Measurements from ENCODE around the gene NRP1. TPM values are rescaled to one million over a fixed set of nuclear protein-coding genes. Genes with fewer than 3 reads are reported as not detected.

NRP1 gene
- polyA plus RNA-seq, 6 donors from 2014 or later: not detected

DNA sequence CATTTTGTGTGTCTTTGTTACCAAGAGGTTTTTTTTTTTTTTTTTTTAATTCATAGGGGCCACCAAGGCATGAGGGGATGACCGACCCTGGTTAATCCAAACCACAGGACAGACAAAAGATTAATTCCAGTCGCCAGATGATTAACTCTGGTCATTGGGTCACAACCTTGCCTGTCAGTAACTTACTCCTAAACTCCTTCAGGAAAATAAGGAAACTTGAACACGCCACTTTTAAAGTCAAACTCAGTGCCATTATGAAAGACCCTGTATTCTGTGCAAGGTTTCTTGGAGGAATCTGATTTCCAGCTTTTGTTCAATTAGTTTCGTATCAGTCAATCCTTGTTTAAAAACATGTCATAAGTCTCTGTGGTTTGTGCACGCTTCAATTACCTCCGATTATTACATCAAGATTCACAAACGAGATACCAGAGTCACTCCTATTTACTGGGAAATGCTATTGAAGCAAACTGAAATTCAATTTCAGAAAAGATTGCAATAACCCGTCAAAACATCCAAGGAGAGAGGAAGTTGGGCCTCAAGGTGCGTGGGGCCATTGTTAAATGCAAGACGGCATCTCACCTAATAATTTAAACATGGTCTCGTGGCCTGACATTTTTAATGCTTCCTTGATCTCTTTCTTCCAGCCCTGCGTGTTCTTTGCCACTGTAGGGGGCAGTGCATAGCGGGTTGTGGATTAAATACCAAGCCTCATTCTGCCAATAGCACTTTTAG, 44.0 kb downstream of the NRP1 start:
- ATAC-seq (ENCODE audit: low read depth in 2 of 2): no peak
- no peaks in the 10 kb centered on the region for H3K36me3 Mint-ChIP-seq
- H3K27ac Mint-ChIP-seq: no peak overlapping the region
- no peak for DNase-seq
- H3K4me1 Mint-ChIP-seq: no peaks in the 10 kb centered on the region
- H3K27me3 Mint-ChIP-seq: peaks cover 0 to 6% (median 5%) of the 10 kb centered on the region in 3 donors
- no peaks in the 10 kb centered on the region for H3K9me3 Mint-ChIP-seq
- no peak overlapping the region for H3K4me3 Mint-ChIP-seq

DNA sequence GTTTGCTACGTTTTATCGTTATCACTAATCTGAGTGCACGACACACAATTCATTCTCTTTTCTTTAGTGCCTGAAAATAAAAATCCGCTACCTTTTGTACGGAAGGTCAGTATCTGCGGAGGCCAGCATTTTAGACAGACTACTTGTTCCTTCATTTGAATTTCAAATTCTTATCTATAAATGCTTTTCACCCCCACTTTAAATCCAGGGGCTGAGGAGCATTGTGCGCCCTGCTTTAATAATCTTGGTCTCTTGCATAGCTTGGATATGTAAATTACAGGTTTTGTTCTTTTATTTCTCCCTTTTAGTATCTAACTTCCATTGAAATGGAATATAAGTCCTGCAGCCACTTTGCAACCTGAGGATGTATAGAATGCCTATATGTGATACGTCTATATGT, 44.7 kb downstream of the NRP1 start:
- H3K4me1 Mint-ChIP-seq: no peaks in the 10 kb centered on the region
- ATAC-seq (ENCODE audit: low read depth in 2 of 2) (no peak), DNase-seq (no peak)
- H3K4me3 Mint-ChIP-seq: no peak overlapping the region
- no peak overlapping the region for H3K27ac Mint-ChIP-seq
- peaks cover 0 to 6% (median 5%) of the 10 kb centered on the region in 3 donors for H3K27me3 Mint-ChIP-seq
- no peaks in the 10 kb centered on the region for H3K36me3 Mint-ChIP-seq
- H3K9me3 Mint-ChIP-seq: no peaks in the 10 kb centered on the region

DNA sequence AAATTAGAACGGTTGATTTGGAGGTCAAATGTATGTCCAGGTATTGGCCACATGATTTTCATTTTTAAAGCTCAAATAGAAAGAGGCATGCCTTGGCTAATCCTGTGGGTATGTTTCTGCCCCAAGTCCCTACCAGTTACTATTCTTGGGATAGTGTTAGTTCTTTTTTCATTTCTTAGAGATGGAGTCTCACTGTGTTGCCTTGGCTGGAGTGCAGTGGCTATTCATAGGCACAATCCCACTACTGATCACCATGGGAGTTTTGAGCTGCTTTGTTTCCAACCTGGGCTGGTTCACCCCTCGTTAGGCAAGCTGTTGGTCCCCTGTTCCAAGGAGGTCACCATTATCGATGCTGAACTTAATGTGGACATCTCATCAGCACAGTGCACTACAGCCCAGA, 46.3 kb downstream of the NRP1 start:
- Mint-ChIP-seq H3K27ac (no peak overlapping the region), H3K4me1 (no peaks in the 10 kb centered on the region), H3K9me3 (no peaks in the 10 kb centered on the region), H3K4me3 (no peak overlapping the region), H3K27me3 (peaks cover 0 to 10% (median 5%) of the 10 kb centered on the region in 3 donors), H3K36me3 (no peaks in the 10 kb centered on the region)
- no peak for ATAC-seq (ENCODE audit: low read depth in 2 of 2)
- DNase-seq: no peak

DNA sequence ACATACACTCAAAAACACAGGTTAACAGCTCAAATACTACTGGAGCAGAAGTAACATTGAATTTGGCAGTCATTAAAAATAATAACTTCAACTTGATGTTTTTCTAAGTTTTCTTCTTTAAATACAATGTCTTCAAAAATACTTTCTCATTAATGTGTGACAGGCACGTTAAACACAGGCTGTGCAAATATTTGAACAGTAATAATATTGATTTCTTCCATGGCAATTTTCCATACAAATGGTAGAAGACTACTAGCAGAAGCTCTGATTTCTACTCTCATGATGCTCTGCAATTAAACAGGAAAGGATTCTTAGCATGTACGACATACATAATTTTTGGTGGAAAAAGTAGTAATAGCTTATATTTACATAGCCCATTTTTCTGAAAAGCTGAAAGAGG, 47.4 kb downstream of the NRP1 start:
- Mint-ChIP-seq H3K27ac (no peak overlapping the region), H3K4me1 (no peaks in the 10 kb centered on the region), H3K36me3 (no peaks in the 10 kb centered on the region), H3K27me3 (peaks cover 0 to 10% (median 5%) of the 10 kb centered on the region in 3 donors), H3K4me3 (no peak overlapping the region), H3K9me3 (peaks cover 0 to 2% (median 0%) of the 10 kb centered on the region in 7 donors)
- ATAC-seq (ENCODE audit: low read depth in 2 of 2) (no peak), DNase-seq (no peak)

DNA sequence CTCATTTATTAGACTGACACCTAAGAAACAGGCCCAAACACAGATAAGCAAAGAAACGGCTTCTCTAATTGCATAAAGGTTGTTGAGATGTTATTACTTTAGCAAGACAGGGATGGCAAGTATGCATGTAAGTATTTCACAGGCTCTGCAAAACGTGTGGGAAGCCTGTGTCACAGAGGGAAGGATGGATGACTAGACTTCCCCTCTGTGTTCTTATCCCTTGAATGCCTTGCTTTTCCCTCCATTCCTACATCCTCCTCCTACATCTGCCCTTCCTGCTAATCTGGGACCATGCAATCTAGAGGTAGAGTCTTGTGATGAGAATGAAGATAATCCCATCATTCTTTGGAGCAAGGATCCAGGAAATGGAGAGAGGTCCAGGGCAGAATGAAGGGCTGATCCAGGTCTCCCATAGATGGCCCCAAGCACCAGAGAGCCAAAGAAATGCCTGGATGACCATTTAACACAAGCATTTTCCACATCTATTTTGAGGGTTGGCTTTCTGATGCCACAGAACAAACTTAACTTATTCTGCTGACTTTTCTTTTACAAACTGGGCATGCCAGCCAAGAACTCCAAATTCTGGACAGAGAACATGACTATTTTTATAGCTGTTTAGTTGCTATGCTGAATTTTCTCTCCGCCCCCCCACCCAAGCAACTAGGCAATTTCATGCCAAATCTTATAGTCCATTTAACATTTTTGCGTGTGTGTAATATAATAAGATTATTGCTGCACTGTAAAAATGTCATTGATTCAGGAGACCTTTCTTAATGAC, 48.1 kb downstream of the NRP1 start:
- H3K36me3 Mint-ChIP-seq: no peaks in the 10 kb centered on the region
- H3K27me3 Mint-ChIP-seq: peaks cover 0 to 14% (median 9%) of the 10 kb centered on the region in 3 donors
- no peak for DNase-seq
- H3K27ac Mint-ChIP-seq: no peak overlapping the region
- no peaks in the 10 kb centered on the region for H3K4me1 Mint-ChIP-seq
- H3K9me3 Mint-ChIP-seq: peaks cover 0 to 2% (median 0%) of the 10 kb centered on the region in 7 donors
- no peak for ATAC-seq (ENCODE audit: low read depth in 2 of 2)
- no peak overlapping the region for H3K4me3 Mint-ChIP-seq

DNA sequence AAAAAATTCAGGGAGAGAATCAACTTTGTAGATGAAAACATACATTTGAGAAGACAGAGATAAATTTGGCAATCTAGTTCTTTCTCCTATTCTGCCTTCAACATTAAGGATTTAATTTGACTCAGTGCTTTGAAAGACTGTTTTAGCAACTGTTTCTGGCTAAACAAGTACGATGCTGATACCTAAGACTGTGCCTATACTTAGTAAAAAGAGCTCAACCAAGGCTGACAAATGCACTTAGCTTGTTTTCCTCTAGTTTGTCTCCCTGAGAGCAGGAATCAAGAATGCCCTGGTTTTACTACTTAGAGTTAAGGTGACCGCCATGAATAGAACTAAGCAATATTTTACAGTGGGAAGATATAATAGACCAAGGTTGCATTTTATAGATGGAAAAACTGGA, 49.5 kb downstream of the NRP1 start:
- Mint-ChIP-seq H3K4me3 (no peak overlapping the region), H3K27ac (no peak overlapping the region), H3K9me3 (peaks cover 0 to 2% (median 0%) of the 10 kb centered on the region in 7 donors), H3K27me3 (peaks cover 0 to 15% (median 9%) of the 10 kb centered on the region in 3 donors), H3K36me3 (no peaks in the 10 kb centered on the region), H3K4me1 (no peaks in the 10 kb centered on the region)
- DNase-seq (no peak), ATAC-seq (ENCODE audit: low read depth in 2 of 2) (no peak)

DNA sequence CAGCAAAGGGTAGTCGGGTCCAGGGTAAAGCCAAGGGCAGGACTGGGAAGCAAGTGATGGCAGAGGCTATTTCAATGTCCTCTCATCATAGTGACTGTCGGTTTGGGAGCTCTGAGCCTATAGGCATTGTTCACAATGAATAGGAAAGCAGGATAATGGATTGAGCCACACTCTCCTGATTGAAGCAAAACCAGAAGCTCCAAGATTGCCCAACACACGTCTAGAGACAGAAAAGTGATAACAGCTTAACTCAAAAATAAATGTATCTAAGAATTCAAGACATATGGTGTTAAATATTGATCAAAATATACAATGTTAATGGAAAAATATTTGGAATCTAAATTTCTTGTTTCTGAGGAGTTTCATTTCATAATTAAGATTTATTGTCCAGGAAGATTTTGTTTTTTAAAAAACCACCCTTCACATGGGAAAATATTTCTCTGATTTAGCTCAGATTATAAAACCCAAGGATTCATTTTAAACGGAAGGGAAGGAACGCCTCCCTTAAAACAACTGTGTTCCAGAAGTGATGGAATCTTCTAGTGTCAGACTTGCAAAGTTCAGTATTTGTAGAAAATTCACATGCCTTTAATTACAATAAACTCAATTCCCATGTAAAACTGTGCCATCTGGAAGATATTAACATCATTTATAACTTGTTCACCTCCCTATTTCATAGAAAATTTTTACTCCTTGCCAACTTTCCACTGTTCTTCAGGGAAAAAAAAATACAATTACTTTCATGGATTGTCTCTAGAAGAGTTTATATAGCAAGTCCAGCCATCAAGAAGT, 54.5 kb downstream of the NRP1 start:
- H3K9me3 Mint-ChIP-seq: peaks cover 0 to 3% (median 0%) of the 10 kb centered on the region in 7 donors
- no peaks in the 10 kb centered on the region for H3K36me3 Mint-ChIP-seq
- peaks cover 5 to 9% (median 8%) of the 10 kb centered on the region in 3 donors for H3K27me3 Mint-ChIP-seq
- no peak overlapping the region for H3K27ac Mint-ChIP-seq
- no peaks in the 10 kb centered on the region for H3K4me1 Mint-ChIP-seq
- no peak overlapping the region for H3K4me3 Mint-ChIP-seq
- ATAC-seq (ENCODE audit: low read depth in 2 of 2): no peak
- DNase-seq: no peak

DNA sequence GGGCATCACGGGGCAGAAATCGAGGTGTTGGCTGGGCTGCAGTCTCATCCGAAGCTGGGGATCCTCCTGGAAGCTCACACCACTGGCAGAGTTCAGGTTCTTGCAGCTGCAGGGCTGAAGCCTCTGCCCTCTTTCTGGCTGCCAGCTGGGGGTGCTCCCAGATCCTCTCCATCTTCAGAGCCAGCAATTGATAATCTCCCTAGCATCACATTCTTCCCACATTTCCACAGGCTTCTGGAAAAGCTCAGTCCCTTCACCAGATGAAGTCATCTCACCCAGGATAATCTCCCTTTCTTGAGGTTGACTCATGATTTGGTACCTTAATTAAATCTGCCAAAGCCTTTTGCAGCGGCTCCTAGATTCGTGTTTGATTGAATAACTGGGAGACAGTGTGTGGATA, 55.2 kb downstream of the NRP1 start:
- Mint-ChIP-seq H3K4me1 (no peaks in the 10 kb centered on the region), H3K4me3 (no peak overlapping the region), H3K9me3 (peaks cover 0 to 3% (median 0%) of the 10 kb centered on the region in 7 donors), H3K36me3 (no peaks in the 10 kb centered on the region), H3K27me3 (peaks cover 5 to 12% (median 9%) of the 10 kb centered on the region in 3 donors), H3K27ac (no peak overlapping the region)
- ATAC-seq (ENCODE audit: low read depth in 2 of 2) (no peak), DNase-seq (no peak)

DNA sequence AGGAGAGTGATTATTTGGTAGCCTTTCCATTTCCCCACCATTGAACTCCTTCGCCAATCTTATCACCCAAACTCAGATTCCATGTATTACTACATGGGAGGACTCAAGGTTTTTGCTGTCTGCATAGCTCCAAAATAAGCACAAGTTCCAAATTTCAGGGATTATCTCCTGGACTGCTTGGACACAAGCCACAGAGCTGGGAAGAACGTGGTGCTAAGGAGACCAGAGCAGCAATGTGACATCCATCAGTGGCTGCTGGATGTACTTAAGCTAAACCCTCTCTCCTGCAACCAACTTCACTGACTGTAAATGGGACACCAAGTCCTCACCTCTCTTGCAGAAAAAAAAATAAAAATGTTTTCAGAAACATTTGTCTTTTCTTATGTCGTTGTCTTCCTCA, 56.3 kb downstream of the NRP1 start:
- no peak overlapping the region for H3K27ac Mint-ChIP-seq
- ATAC-seq (ENCODE audit: low read depth in 2 of 2) (no peak), DNase-seq (no peak)
- H3K36me3 Mint-ChIP-seq: no peaks in the 10 kb centered on the region
- H3K9me3 Mint-ChIP-seq: peaks cover 0 to 3% (median 0%) of the 10 kb centered on the region in 7 donors
- H3K4me1 Mint-ChIP-seq: no peaks in the 10 kb centered on the region
- no peak overlapping the region for H3K4me3 Mint-ChIP-seq
- H3K27me3 Mint-ChIP-seq: peaks cover 5 to 12% (median 5%) of the 10 kb centered on the region in 3 donors

DNA sequence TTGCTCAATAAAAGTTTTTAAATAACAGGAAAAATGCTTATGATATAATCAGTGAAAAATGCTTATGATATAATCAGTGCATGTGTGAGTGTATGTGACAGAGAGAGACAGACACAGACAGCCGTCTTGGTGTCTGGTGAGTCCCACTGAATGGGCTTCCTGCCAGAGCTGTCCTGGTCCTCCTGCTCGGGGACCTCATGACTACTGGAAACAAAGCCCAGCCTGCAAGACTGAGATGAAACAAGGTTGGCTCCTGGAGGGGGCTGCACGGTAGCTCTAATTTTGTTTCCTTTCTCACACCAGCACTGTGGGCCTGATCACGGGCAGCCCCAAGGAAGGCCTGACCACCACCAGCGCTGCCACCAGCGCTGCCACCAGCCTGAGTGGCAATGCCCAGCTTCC, 57.3 kb downstream of the NRP1 start:
- peak overlapping the region in 1 of 8 donors; percentile 16 for H3K4me3 Mint-ChIP-seq
- no peaks in the 10 kb centered on the region for H3K36me3 Mint-ChIP-seq
- no peak overlapping the region for H3K27ac Mint-ChIP-seq
- no peak for ATAC-seq (ENCODE audit: low read depth in 2 of 2)
- DNase-seq: no peak
- H3K27me3 Mint-ChIP-seq: peaks cover 5 to 15% (median 5%) of the 10 kb centered on the region in 3 donors
- peaks cover 0 to 3% (median 0%) of the 10 kb centered on the region in 7 donors for H3K9me3 Mint-ChIP-seq
- H3K4me1 Mint-ChIP-seq: no peaks in the 10 kb centered on the region

DNA sequence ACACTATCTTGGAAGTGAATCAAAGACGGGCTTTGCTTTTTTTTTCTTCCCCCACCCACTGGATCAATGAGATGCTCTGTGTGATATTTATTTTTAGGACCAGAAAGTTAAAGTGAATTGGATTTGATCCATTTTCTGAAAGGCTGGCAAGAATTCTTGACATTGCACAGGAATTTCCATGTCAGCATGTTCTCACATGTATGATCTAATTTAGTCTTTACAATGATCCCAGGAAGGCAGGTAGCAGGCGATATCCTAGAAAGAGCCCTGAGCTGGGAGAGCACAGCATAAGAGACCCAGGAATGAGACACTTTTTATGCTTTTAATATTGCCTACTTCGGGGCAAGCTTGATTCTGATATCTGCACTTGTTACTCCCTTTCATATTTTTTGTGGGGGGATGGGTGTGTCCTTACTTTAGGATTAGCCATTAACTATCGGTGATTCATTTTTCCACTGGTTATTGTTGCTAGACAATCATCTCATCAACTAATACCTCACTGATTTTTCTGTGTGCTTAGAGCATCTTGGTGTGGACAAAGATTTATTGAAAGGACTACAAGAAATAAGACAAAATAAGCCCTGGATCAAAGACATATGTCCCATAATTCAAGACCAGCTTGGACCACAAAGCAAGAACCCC, 58.1 kb downstream of the NRP1 start:
- Mint-ChIP-seq H3K27ac (no peak overlapping the region), H3K36me3 (no peaks in the 10 kb centered on the region), H3K27me3 (peaks cover 1 to 12% (median 5%) of the 10 kb centered on the region in 3 donors), H3K9me3 (peaks cover 0 to 3% (median 0%) of the 10 kb centered on the region in 7 donors), H3K4me1 (no peaks in the 10 kb centered on the region), H3K4me3 (no peak overlapping the region)
- DNase-seq (no peak), ATAC-seq (ENCODE audit: low read depth in 2 of 2) (no peak)

DNA sequence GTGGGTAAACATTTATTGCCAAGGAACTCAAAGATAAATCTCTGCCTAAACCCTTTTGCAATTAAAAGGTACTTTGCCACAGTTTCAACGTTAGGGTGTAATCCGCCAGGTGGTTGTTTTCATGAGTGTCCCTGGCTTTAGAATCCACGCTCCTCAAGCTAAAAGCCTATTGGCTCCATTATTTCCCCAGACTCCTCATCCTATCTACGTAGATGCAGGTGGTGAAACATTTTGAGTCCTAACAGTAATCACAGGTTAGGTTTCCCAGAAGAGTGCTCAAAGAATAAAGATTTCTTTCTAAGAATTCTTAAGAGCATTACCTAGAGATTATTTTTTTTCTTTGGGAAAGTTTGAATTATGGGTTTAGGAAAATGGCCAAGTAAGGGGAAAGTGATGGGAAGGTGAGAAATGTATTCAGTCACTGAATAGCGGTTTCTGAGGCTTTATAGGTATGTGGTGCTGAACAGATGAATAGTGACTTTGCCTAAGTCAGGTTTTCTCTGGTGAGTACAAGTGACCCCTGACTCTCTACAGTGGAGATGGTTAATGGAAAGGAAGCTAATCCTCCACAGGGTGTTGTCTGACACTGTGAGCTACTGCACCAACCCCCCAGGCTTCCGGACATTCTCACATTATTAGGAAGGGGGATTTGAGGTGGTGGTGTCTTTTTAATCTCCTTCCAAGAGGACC, 60.2 kb downstream of the NRP1 start:
- DNase-seq (no peak), ATAC-seq (ENCODE audit: low read depth in 2 of 2) (no peak)
- no peaks in the 10 kb centered on the region for H3K4me1 Mint-ChIP-seq
- peaks cover 0 to 12% (median 3%) of the 10 kb centered on the region in 3 donors for H3K27me3 Mint-ChIP-seq
- H3K27ac Mint-ChIP-seq: no peak overlapping the region
- peaks cover 0 to 3% (median 0%) of the 10 kb centered on the region in 7 donors for H3K9me3 Mint-ChIP-seq
- no peaks in the 10 kb centered on the region for H3K36me3 Mint-ChIP-seq
- H3K4me3 Mint-ChIP-seq: no peak overlapping the region
